ENCODE results near the gene BTBD16.

BTBD16 gene

DNA sequence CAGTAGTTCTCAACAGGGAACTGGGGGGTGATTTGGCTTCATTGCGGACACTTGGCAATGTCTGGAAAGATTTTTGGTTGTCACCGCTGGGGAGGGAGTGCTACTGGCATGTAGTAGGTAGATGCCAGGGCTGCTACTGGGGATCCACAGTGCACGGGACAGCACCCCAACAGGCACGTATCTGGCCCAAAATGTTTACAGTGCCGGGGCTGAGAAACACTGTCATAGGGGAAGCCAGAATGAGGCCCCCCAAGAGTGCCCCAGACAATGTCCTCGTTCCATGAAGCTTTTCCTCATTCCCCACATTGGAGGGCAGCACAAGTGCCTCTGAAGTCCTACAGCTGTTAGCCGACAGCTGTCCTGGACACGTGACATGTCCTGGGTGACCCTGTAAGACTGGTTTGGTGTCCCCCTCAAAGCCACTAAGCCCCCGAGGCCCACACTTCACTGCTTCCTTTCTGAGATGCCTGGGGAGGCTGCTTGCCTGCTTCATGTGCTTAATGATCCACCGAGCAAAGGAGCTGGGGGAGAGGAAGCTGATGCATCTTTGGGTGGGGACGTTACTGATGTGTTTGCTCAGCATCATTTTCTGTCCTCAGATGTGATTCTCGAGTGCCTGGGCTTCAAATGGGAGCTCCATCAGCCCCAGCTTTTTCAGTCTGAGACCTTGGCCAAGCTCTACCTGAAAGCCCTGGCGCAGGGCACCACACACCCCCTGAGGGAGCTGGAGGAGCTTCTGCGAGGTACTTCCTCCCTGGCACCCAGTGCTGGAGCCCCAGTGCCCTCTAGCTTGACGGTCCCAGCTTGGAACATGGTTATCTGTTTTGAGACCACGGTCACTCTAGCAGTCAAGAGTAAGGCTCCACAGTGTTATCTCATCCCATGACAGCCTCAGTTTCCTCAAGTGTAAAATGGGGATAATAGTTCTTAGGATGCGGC lies 14.7 kb downstream of the BTBD16 start:
- no peak overlapping the region for H3K27ac ChIP-seq
- TF ChIP-seq ZFX (IDR thresholded peaks at IDR 0.05; ENCODE audit: borderline replicate concordance) (no peak), CTCF (IDR thresholded peaks at IDR 0.05) (no peak)

DNA sequence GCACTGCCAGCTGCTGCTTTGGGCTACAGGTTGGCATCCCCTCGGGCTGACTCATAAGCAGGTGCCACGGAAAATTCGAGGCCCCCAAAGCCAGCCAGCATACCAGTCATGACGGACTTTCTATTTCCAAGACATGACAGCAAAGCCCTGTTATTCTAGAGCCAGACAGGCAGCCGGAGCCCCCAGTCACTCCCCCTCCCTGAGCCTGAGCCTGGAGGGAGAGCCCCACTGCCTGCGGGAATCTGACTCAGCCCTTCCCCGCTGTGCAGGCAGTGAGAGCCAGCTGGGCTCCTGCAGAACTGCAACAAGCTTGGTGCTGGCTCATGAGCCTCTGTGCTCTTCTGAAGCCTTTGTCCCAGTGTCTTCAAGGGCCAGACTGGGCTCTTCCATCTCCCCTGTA lies 15.8 kb downstream of the BTBD16 start:
- H3K27ac ChIP-seq, result no peak overlapping the region
- TF ChIP-seq CTCF (IDR thresholded peaks at IDR 0.05) (no peak), ZFX (IDR thresholded peaks at IDR 0.05; ENCODE audit: borderline replicate concordance) (no peak)

- TF ChIP-seq ZFX (IDR thresholded peaks at IDR 0.05; ENCODE audit: borderline replicate concordance) (no peak), CTCF (IDR thresholded peaks at IDR 0.05) (no peak)
- no peak overlapping the region for H3K27ac ChIP-seq
These were observed 16.5 kb downstream of the BTBD16 start for GRCh38 chr10:122287570-122287969.

- TF ChIP-seq CTCF (IDR thresholded peaks at IDR 0.05), result no peak
- no peak for TF ChIP-seq ZFX (IDR thresholded peaks at IDR 0.05; ENCODE audit: borderline replicate concordance)
- no peak overlapping the region for H3K27ac ChIP-seq
These were observed 17.2 kb downstream of the BTBD16 start for GRCh38 chr10:122288262-122288661.

DNA sequence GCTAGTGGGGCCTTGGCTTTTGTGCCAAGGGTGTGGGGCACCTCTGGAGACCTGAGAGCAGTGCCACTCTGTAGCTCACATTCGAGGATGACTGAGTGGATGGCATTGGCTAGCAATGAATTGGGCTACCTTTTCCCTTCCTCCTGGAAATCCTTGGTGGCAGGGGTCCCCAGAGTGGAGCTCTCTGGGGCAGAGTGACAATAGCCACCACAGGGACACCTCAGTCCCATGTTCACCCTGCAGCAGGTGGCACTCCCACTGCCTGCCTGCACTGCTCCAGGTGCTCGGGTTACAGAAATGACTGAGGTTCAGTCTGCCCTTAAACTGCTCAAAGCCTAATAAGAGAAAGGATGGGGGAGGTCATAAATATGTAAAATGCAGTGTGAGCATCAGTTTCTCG lies 17.8 kb downstream of the BTBD16 start:
- TF ChIP-seq CTCF (IDR thresholded peaks at IDR 0.05) (no peak), ZFX (IDR thresholded peaks at IDR 0.05; ENCODE audit: borderline replicate concordance) (no peak)

DNA sequence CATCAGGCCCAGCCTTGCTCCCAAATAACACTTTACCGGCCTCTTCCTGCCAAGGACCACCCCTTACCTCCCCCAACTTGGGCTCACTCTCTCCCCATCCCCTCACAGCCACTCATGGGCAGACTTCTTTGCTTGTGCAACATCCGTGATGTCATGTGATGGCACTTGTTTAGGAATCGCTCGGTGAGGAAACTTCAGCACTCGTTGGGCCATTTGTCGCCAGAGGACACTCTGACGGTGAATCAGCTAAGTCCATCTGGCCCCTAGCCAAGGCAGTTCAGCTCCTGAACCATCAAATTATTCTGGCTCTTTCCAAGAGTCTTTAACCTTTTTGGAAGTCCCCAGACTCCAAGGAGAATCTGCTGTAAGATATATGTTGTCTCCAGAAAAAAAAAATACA lies 19.2 kb downstream of the BTBD16 start:
- TF ChIP-seq ZFX (IDR thresholded peaks at IDR 0.05; ENCODE audit: borderline replicate concordance) (no peak), CTCF (IDR thresholded peaks at IDR 0.05) (no peak)
- no peak overlapping the region for H3K27ac ChIP-seq

More for the DNA sequence above, 17.8 kb downstream of the BTBD16 start:
- no peak overlapping the region for H3K27ac ChIP-seq

GRCh38 chr10:122290833-122291532 lies 19.9 kb downstream of the BTBD16 start:
- H3K27ac ChIP-seq, result no peak overlapping the region
- no peak for TF ChIP-seq ZFX (IDR thresholded peaks at IDR 0.05; ENCODE audit: borderline replicate concordance)
- no peak for TF ChIP-seq CTCF (IDR thresholded peaks at IDR 0.05)
